H1 (cell line): ENCODE data around the gene COL4A1.

Experiments used
- JUND ChIP-seq: IDR thresholded peaks from 2 replicates; pipeline ENCODE4 v1.6.1; 2011; ENCODE audit warnings: mild to moderate bottlenecking, improper control_type of control experiment, low read length
- POLR2A ChIP-seq, 2 experiments: IDR thresholded peaks; 1 replicate in 1 of 2; 2 replicates in 1 of 2; pipeline ENCODE4 v1.6.1; 2011; ENCODE audit warnings: low read depth in 2 of 2, low read length in 2 of 2, mild to moderate bottlenecking in 2 of 2; ENCODE audit errors: control extremely low read depth in 1 of 2
- POLR2AphosphoS5 ChIP-seq: IDR thresholded peaks from 2 replicates; pipeline ENCODE4 v1.6.1; 2011; ENCODE audit warnings: low read depth, low read length
- SP1 ChIP-seq: IDR thresholded peaks from 2 replicates; pipeline ENCODE4 v1.6.1; 2011; ENCODE audit warnings: low read depth, low read length
- TBP ChIP-seq: IDR thresholded peaks from 2 replicates; pipeline ENCODE4 v1.6.1; 2011; ENCODE audit warnings: low read depth, low read length, improper control_type of control experiment
- ZNF274 ChIP-seq: IDR thresholded peaks from 2 replicates; pipeline ENCODE4 v1.7.0; 2012; ENCODE audit warnings: low read length, borderline replicate concordance; ENCODE audit errors: extremely low read depth
- TF ChIP-seq, protein P1 (sequence below): IDR thresholded peaks from 2 replicates; pipeline ENCODE4 v1.6.1; 2012; ENCODE audit warnings: low read length, inconsistent platforms

DNA sequence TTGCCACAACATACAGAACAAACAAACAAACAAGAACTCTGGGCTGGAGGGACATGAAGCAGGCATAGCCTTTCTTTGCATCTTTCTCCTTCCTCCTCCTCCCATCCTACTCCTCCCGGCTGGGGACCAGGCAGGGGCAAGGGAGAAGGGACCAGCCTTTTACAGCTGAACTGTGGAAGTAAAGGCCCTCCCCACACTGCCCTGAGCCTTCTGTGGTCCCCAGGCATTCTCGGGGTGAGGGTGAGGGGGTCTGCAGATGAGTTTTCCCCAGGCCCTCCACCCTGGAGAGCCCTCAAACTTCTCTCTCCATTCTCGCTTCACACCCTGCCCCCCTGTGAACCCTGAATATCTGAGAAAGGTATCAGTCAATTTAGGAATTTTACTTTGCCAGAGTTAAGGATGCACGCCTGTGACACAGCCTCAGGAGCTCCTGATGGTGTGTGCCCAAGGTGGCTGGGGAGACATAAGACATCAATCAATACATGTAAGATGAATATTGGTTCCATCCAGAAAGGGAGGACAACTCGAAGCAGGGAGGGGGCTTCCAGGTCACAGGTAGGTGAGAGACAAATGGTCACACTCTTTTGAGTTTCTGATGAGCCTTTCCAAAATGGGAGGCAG lies 170.9 kb downstream of the COL4A1 start:
- TF ChIP-seq JUND (no peak), TBP (no peak), POLR2A (IDR thresholded peaks at IDR 0.05; ENCODE audit: control extremely low read depth in 1 of 2, low read depth in 2 of 2, low read length in 2 of 2) (no peak), SP1 (no peak), ZNF274 (no peak), POLR2AphosphoS5 (no peak)
- TF ChIP-seq, protein P1, sequence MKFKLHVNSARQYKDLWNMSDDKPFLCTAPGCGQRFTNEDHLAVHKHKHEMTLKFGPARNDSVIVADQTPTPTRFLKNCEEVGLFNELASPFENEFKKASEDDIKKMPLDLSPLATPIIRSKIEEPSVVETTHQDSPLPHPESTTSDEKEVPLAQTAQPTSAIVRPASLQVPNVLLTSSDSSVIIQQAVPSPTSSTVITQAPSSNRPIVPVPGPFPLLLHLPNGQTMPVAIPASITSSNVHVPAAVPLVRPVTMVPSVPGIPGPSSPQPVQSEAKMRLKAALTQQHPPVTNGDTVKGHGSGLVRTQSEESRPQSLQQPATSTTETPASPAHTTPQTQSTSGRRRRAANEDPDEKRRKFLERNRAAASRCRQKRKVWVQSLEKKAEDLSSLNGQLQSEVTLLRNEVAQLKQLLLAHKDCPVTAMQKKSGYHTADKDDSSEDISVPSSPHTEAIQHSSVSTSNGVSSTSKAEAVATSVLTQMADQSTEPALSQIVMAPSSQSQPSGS, result no peak
